Liver (tissue), 3 donors: ENCODE measurements around the gene KHDRBS2.

Source experiments
- ATF3 ChIP-seq: IDR thresholded peaks from 2 replicates; pipeline ENCODE4 v1.6.1; 2016; ENCODE audit warnings: antibody characterized with exemption
- CTCF ChIP-seq: fragments of 150-350 bp; IDR thresholded peaks from 2 replicates; pipeline ENCODE4 v1.5.1; 2017; ENCODE audit warnings: improper control_type of control experiment, low read depth, low read length; ENCODE audit not compliant: missing input control
- FOXA2 ChIP-seq: IDR thresholded peaks from 2 replicates; pipeline ENCODE4 v1.6.1; 2016; ENCODE audit warnings: antibody characterized with exemption
- GABPA ChIP-seq, 2 donors: IDR thresholded peaks in 1 of 2; conservative IDR thresholded peaks in 1 of 2; 2 replicates each; pipeline ENCODE4 v1.6.1; 2016; ENCODE audit warnings: antibody characterized with exemption in 2 of 2, mild to moderate bottlenecking in 1 of 2, moderate library complexity in 1 of 2
- NR2F2 ChIP-seq: IDR thresholded peaks from 2 replicates; pipeline ENCODE4 v1.6.1; 2016; ENCODE audit warnings: antibody characterized with exemption
- RAD21 ChIP-seq, 2 donors: IDR thresholded peaks; 2 replicates each; pipeline ENCODE4 v1.6.1; 2016; ENCODE audit warnings: antibody characterized with exemption in 2 of 2, mild to moderate bottlenecking in 2 of 2
- REST ChIP-seq: IDR thresholded peaks from 2 replicates; pipeline ENCODE4 v1.6.1; 2016; ENCODE audit warnings: antibody characterized with exemption, mild to moderate bottlenecking
- SP1 ChIP-seq: IDR thresholded peaks from 2 replicates; pipeline ENCODE4 v1.6.1; 2018; ENCODE audit warnings: antibody characterized with exemption, mild to moderate bottlenecking
- TAF1 ChIP-seq: conservative IDR thresholded peaks from 2 replicates; pipeline ENCODE4 v1.6.1; 2016; ENCODE audit warnings: antibody characterized with exemption, mild to moderate bottlenecking
- donor health status: healthy.
- donor health status: healthy.

GRCh38 chr6:61901748-61902147 lies 384.3 kb downstream of the KHDRBS2 start:
- TF ChIP-seq CTCF = no peak
- TF ChIP-seq SP1 = no peak
- no peak for TF ChIP-seq NR2F2
- no peak for TF ChIP-seq REST
- TF ChIP-seq TAF1 = no peak
- no peak for TF ChIP-seq ATF3
- no peak for TF ChIP-seq GABPA (IDR thresholded peaks at IDR 0.05 in 1 of 2, conservative IDR thresholded peaks at IDR 0.05 in 1 of 2)
- TF ChIP-seq RAD21 (IDR thresholded peaks at IDR 0.05) = no peak
- no peak for TF ChIP-seq FOXA2
